Natural killer cell (primary cell): ENCODE results near the gene SLC38A1. TPM values are rescaled to one million over a fixed set of nuclear protein-coding genes. Genes with fewer than 3 reads are reported as not detected.
A peak's percentile ranks its signal among the peaks of the same experiment; 100 is the strongest.

Source experiments
- ATAC-seq, 3 donors: fragments of 150-1000 bp in 2 of 3; fragments of 200-7000 bp in 1 of 3; cut with Tn5 transposase; 1 replicate in 1 of 3; 2 replicates in 2 of 3; pipeline ENCODE4 v1.10.0; 2021; ENCODE audit warnings: mild to moderate bottlenecking in 2 of 3, moderate library complexity in 2 of 3
- DNase-seq, 2 donors: peaks; one replicate each; pipeline versions ENCODE4 v3.0.0 to v3.0.0-alpha.2; 2013 to 2021; ENCODE audit warnings: mixed read lengths in 1 of 2
- H3K27ac ChIP-seq: one replicate; pipeline ENCODE4 v1.5.1; 2013; ENCODE audit warnings: mild to moderate bottlenecking, low read length
- H3K27me3 ChIP-seq: one replicate; pipeline ENCODE4 v1.6.1; 2013; ENCODE audit warnings: low read length; ENCODE audit not compliant: control insufficient read depth, insufficient read depth
- H3K36me3 ChIP-seq: one replicate; pipeline ENCODE4 v1.6.1; 2013; ENCODE audit warnings: low read length; ENCODE audit not compliant: control insufficient read depth, insufficient read depth
- H3K4me1 ChIP-seq: one replicate; pipeline ENCODE4 v1.6.1; 2013; ENCODE audit warnings: low read length; ENCODE audit not compliant: control insufficient read depth, insufficient read depth
- H3K4me3 ChIP-seq: one replicate; pipeline ENCODE4 v1.5.1; 2013; ENCODE audit warnings: low read length
- H3K9me3 ChIP-seq: one replicate; pipeline ENCODE4 v1.6.1; 2013; ENCODE audit warnings: low read length; ENCODE audit not compliant: control insufficient read depth, insufficient read depth
- H3K27ac Mint-ChIP-seq, 2 donors: one replicate each; pipeline ENCODE4 v1.8.0; 2022; ENCODE audit warnings: mild to moderate bottlenecking in 2 of 2, mixed read lengths in 2 of 2, moderate library complexity in 1 of 2
- H3K27me3 Mint-ChIP-seq, 2 donors: one replicate each; pipeline ENCODE4 v1.8.0; 2022; ENCODE audit warnings: low read depth in 2 of 2, mixed read lengths in 2 of 2
- H3K36me3 Mint-ChIP-seq: one replicate; pipeline ENCODE4 v1.8.0; 2022; ENCODE audit warnings: mixed read lengths
- H3K4me1 Mint-ChIP-seq, 2 donors: one replicate each; pipeline ENCODE4 v1.8.0; 2022; ENCODE audit warnings: mixed read lengths in 2 of 2
- H3K4me3 Mint-ChIP-seq: one replicate; pipeline ENCODE4 v1.8.0; 2022; ENCODE audit warnings: mild to moderate bottlenecking, moderate library complexity, mixed read lengths
- H3K9me3 Mint-ChIP-seq, 2 donors: one replicate each; pipeline ENCODE4 v1.8.0; 2022; ENCODE audit warnings: mixed read lengths in 2 of 2
- WGBS: methylation state at CpG from one replicate; pipeline ENCODE4 v1.1.7; 2013; ENCODE audit warnings: missing lambda C conversion rate; ENCODE audit not compliant: insufficient coverage; 5-methylcytosine and 5-hydroxymethylcytosine counted together
- intact Hi-C: fragments of 100-400 bp; cut with micrococcal nuclease; formaldehyde crosslinking; loops from one replicate; pipeline ENCODE4 v1.14.2; 2022
- total RNA-seq, 4 donors: library from RNA; stranded (reverse); fragments of 120-200 nt in 1 of 4; gene quantifications; one replicate each; pipeline versions ENCODE4 v1.2.3 to v1.2.4, GENCODE V29; 2013 to 2022
- TF ChIP-seq, protein P1 (sequence below): fragments of 200-600 bp; IDR thresholded peaks from one replicate; pipeline ENCODE4 v1.8.0; 2022; ENCODE audit warnings: antibody characterized with exemption

Gene SLC38A1
- total RNA-seq, 3 donors from 2014 or later (not counting 1 experiment from before 2014, with no cell fraction given), result 295 to 385 (median 354) TPM

DNA sequence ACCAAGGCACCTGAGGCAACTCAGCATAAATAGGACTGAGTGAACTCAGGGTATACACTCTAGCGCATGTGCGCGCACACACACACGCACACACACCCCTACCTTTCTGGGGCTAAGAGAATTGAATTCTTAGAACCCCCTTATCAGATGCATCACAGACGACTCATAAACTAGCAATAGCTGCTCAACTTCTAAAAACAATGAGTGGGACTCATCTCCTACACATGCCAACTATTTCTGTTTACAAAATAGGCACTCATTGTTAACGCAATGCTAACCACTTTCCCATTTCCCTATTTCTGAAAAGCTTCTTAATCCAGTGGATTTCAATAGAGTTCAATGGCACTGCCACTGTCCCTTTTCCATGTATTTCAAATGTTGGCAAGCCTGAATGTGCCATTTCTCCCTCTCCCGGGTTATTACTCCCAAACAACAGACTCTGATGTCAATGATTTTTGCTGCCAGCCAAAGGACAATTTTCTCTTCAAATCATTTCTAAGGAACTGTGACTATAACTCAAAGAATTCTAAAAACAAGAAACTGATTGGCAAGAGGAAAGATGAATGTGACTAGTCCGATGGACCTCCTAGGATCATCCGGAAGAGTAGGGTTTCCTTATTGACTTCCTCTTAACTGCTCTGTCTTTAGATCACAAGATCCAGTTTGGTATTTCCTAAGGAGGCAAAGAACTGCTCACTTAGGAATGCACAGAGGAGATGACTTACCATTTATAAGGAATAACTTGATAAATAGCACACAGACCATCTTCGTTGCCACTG, 48.8 kb downstream of the SLC38A1 start:
- peak in 1 of 2 donors; percentile 80 for DNase-seq
- TF ChIP-seq, protein P1, sequence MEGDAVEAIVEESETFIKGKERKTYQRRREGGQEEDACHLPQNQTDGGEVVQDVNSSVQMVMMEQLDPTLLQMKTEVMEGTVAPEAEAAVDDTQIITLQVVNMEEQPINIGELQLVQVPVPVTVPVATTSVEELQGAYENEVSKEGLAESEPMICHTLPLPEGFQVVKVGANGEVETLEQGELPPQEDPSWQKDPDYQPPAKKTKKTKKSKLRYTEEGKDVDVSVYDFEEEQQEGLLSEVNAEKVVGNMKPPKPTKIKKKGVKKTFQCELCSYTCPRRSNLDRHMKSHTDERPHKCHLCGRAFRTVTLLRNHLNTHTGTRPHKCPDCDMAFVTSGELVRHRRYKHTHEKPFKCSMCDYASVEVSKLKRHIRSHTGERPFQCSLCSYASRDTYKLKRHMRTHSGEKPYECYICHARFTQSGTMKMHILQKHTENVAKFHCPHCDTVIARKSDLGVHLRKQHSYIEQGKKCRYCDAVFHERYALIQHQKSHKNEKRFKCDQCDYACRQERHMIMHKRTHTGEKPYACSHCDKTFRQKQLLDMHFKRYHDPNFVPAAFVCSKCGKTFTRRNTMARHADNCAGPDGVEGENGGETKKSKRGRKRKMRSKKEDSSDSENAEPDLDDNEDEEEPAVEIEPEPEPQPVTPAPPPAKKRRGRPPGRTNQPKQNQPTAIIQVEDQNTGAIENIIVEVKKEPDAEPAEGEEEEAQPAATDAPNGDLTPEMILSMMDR, result no peak
- Mint-ChIP-seq H3K4me3 (peak overlapping the region; percentile 63), H3K36me3 (peaks cover 10% of the 10 kb centered on the region), H3K27me3 (no peaks in the 10 kb centered on the region), H3K9me3 (no peaks in the 10 kb centered on the region), H3K4me1 (peaks cover 86 to 96% of the 10 kb centered on the region in 2 donors), H3K27ac (peak overlapping the region; percentile 97 to 98)
- Histone ChIP-seq H3K4me3 (no peak overlapping the region), H3K4me1 (peaks cover 54% of the 10 kb centered on the region), H3K9me3 (no peaks in the 10 kb centered on the region), H3K27ac (peak overlapping the region; percentile 87), H3K27me3 (no peaks in the 10 kb centered on the region), H3K36me3 (peaks cover 35% of the 10 kb centered on the region)
- peak in 2 of 3 donors; percentile 8 to 16 for ATAC-seq
- 63% methylated on average over 8 of the region's 10 CpGs for WGBS
- intact Hi-C loops, result loop anchor here (5.0 kb wide), 3 partner anchors 228 to 1592 kb away; partner anchors contain the start of genes ARID2 and SCAF11

DNA sequence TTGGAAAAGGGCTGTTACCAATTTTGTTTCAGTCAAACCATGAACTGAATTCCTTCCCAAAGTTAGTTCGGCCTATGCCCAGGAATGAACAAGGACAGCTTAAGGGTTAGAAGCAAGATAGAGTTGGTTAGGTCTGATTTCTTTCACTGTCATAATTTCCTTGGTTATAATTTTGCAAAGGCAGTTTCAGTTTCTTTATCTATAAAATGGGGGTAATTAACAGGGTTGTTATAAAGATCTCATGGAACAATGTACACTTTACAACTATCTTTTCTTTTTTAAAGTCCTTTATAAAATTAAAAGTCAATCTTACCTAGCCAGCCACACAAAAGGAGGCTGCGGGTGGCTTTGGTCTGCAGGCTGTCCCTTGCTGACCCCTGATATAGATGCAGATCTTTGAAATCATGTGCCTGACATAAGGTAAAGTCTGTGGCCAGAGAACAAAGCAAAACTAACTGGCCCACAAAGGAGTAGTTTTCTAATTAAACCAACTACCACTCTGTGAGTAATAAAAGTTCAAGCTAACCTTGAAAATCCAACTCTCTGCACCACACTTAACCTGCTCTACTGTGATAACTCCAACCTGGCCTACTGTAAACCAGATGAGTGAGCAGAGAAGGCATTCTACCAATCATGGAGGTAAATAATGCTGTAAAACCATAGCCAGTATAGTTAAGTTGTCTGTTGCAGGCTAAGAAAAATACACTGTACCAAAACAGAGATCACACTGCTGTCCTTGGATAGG, 49.5 kb downstream of the SLC38A1 start:
- Mint-ChIP-seq H3K4me3 (peak overlapping the region; percentile 85), H3K4me1 (peaks cover 94 to 96% of the 10 kb centered on the region in 2 donors), H3K27me3 (no peaks in the 10 kb centered on the region), H3K36me3 (peaks cover 10% of the 10 kb centered on the region), H3K9me3 (no peaks in the 10 kb centered on the region), H3K27ac (peak overlapping the region; percentile 97 to 98)
- TF ChIP-seq, protein P1, result no peak
- peaks cover 27% of the 10 kb centered on the region for H3K36me3 ChIP-seq
- no peaks in the 10 kb centered on the region for H3K27me3 ChIP-seq
- DNase-seq (no peak), ATAC-seq (no peak)
- H3K4me3 ChIP-seq, result no peak overlapping the region
- intact Hi-C loops, result loop anchor here (5.0 kb wide), 3 partner anchors 227 to 1593 kb away; partner anchors contain the start of genes ARID2 and SCAF11
- H3K4me1 ChIP-seq, result peaks cover 58% of the 10 kb centered on the region
- H3K27ac ChIP-seq, result peak overlapping the region; percentile 87
- H3K9me3 ChIP-seq, result no peaks in the 10 kb centered on the region
- WGBS, result 35% methylated on average over 2 of the region's 2 CpGs

DNA sequence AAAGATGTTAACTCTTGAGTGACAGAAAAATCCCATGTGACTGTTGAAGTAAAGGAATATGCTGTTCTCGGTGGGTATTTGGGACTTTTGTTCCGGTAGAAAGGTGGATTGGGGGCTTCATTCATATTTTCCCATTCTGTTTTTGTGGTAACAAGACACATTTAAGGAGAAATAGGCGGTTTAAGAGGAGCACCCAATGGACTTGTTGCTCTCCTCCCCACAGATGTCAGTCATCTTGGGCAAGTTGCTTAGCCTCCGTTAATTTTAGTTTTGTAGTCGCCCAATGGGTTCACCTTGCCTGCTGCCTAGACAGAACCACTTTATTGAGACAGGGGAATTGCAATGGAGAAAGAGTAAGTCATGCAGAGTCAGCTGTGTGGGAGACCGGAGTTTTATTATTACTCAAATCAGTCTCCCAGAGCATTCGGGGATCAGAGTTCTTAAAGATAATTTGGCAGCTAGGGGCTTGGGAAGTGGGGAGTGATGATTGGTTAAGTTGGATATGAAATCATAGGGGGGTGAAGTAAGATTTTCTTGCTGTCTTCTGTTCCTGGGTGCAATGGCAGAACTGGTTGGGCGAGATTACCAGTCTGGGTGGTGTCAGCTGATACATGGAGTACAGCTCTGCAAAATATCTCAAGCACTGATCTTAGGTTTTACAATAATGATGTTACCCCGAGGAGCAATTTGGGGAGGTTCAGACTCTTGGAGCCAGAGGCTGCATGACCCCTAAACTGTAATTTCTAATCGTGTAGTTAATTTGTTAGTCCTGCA, 50.3 kb downstream of the SLC38A1 start:
- Histone ChIP-seq H3K4me3 (peak overlapping the region; percentile 8), H3K27ac (peak overlapping the region; percentile 87), H3K36me3 (peaks cover 25% of the 10 kb centered on the region), H3K4me1 (peaks cover 57% of the 10 kb centered on the region), H3K27me3 (no peaks in the 10 kb centered on the region), H3K9me3 (no peaks in the 10 kb centered on the region)
- DNase-seq, result peak in 1 of 2 donors; percentile 30
- TF ChIP-seq, protein P1, result no peak
- H3K36me3 Mint-ChIP-seq, result peaks cover 10% of the 10 kb centered on the region
- H3K4me1 Mint-ChIP-seq, result peaks cover 90 to 97% of the 10 kb centered on the region in 2 donors
- H3K27me3 Mint-ChIP-seq, result no peaks in the 10 kb centered on the region
- peak overlapping the region; percentile 85 for H3K4me3 Mint-ChIP-seq
- intact Hi-C loops, result loop anchor here (5.0 kb wide), 3 partner anchors 226 to 1594 kb away; partner anchors contain the start of genes ARID2 and SCAF11
- 35% methylated on average over 10 of the region's 10 CpGs for whole genome bisulfite sequencing
- H3K27ac Mint-ChIP-seq, result peak overlapping the region; percentile 97 to 98
- no peak for ATAC-seq
- H3K9me3 Mint-ChIP-seq, result no peaks in the 10 kb centered on the region
